ENCODE data around the gene ZNF479.
"Not testable (repeated sequence)": the region's sequence is repeated elsewhere in the genome, so short reads cannot be mapped to it uniquely, and the experiment has no call there.

Gene ZNF479

GRCh38 chr7:57132336-57132735 is at the start of gene ZNF479:
Gene ZNF479, minus strand, starts transcription at chr7:57132436. Its CDS starts 112 bp downstream, at chr7:57132324.
- not testable (repeated sequence) for FAIRE-seq; DNase-seq (ENCODE audit: insufficient read length, low spot score)

- DNase-seq (ENCODE audit: insufficient read length, low spot score): no peak
- no peak for FAIRE-seq
These were observed 49.8 kb upstream of the ZNF479 start for GRCh38 chr7:57182031-57182430.

- FAIRE-seq: no peak
- DNase-seq (ENCODE audit: insufficient read length, low spot score): no peak
These were observed 49.0 kb upstream of the ZNF479 start for GRCh38 chr7:57181281-57181680.

GRCh38 chr7:57179776-57180415 is 47.7 kb upstream of the ZNF479 start:
- FAIRE-seq: no peak

GRCh38 chr7:57178768-57179139 is 46.5 kb upstream of the ZNF479 start:
- DNase-seq (ENCODE audit: insufficient read length, low spot score) (no peak), FAIRE-seq (no peak)

More at GRCh38 chr7:57179776-57180415, 47.7 kb upstream of the ZNF479 start:
- DNase-seq (ENCODE audit: insufficient read length, low spot score): no peak

- FAIRE-seq (no peak), DNase-seq (ENCODE audit: insufficient read length, low spot score) (no peak)
These were observed 45.9 kb upstream of the ZNF479 start for GRCh38 chr7:57177856-57178767.

- no peak for DNase-seq (ENCODE audit: insufficient read length, low spot score)
- no peak for FAIRE-seq
These were observed 44.8 kb upstream of the ZNF479 start for GRCh38 chr7:57176928-57177635.

- FAIRE-seq: no peak
- DNase-seq (ENCODE audit: insufficient read length, low spot score): no peak
These were observed 33.2 kb upstream of the ZNF479 start for GRCh38 chr7:57165285-57165899.

- not testable (repeated sequence) for DNase-seq (ENCODE audit: insufficient read length, low spot score); FAIRE-seq
These were observed 12.0 kb downstream of the ZNF479 start for GRCh38 chr7:57120123-57120784.
